SKM-1 (cell line): Measurements from ENCODE around the gene MIR17HG.

ENCODE experiments used
- DNase-seq: peaks from one replicate; lab custom pipeline; 2025; ENCODE audit not compliant: unreplicated experiment; lab: John Stamatoyannopoulos, UW

MIR17HG gene

DNA sequence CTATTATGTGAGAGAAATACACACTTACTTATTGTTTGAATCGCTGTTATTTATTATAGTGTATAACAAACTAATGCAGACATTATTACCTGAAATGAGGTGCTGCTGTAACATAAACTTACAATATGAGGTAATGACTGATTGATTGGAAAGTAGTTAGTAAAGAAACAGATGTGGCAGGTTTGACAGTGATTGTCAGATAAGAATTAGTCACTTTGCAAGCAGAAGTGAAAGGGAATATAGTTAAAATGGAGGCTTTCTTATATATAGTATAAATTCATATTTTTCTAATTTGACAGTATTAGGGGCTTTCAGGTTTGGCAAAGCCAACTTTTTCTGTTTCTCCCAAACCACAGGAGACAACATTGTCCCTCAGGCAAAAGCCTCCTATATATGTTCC, 20.6 kb downstream of the MIR17HG start:
- no peak for DNase-seq

- no peak for DNase-seq
Observed at GRCh38 chr13:91368676-91369440, 21.4 kb downstream of the MIR17HG start.

GRCh38 chr13:91369441-91369831, 21.9 kb downstream of the MIR17HG start:
- DNase-seq, result no peak

DNA sequence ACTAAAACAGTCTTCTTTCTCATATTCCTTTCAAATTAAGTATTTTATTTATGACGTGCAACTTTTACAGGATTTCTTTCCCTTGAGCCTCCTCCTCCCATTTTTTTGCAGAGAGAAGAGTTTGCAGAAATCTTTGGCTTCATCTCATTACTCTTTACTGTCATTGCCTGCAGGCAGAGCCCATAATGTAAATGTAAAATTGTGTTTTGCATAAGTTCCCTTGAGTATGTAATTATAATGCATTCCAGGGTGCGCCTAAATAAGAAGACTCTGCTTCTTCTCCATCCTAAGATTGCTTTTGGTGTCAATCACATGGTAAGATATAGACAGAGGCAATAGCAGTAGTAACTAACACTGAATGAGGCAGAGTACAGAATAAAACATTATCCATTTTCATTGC, 23.0 kb downstream of the MIR17HG start:
- DNase-seq, result no peak

- no peak for DNase-seq
Observed at GRCh38 chr13:91372911-91373310, 25.4 kb downstream of the MIR17HG start.

DNA sequence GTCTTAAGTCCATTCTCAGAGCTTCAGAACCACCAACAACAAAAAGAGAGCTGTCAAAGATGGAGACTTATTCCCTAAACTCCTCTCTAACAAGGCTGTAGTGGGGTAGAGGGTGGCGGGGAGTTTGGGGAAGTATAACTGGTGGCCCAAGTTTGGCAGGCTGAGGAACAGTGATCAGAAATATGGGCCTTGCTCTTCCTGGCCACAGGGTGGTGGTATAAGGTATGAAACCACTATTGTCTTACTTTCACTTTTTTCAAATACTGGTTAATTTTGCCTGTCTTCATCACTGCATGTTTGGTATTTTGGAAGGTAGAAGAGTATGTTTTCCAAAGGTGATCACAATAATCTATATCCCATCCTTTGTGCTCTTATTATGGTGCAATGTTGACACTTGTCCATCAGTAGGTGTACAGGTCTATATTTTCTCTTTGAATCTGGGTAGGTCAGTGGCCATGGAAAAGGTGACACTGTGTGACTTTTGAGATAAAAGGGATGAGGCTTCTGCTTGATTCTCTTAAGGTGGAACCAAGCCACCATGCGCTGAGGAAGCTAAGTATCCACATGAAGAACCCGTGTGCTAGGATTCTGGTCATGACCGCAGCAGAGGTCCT, 27.7 kb downstream of the MIR17HG start:
- peak; percentile 40 for DNase-seq

DNA sequence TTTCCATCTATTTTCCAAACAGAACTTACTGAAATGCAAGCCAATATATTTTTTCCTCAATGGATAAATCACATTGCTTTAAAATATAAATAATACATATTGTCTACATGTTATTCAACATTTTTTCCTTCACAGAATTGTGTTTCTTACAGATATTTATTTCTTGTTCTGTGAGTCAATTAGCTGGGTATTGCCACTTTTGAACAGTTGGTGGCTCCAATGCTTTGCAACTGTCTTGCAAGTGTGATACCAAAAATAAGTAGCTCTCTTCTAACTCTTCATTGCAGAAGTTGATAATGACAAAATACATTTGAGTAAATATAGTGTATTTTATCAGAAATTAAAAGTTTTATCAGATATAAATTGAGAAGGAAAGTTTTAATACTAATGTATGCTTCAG, 33.9 kb downstream of the MIR17HG start:
- DNase-seq, result no peak

DNA sequence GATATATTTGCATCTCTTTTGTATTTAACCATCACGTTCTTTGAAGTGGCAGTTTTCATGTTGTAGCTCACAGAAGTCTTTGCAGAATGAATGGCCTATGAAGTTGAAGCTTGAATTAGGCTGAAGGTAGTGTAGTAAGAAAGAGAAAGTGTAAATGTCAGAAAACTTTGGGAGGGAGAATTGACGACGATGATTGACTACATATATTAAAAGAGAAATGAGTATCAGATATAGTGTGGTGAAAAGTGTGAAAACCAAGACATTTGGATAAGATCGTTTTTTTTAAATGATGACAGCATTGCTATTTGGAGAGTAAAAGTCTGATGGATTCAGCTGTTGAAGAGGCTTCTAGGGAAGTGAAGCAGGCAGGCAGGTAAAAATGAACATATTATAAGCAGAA, 36.3 kb downstream of the MIR17HG start:
- no peak for DNase-seq

GRCh38 chr13:91384896-91385295, 37.4 kb downstream of the MIR17HG start:
- DNase-seq, result no peak

- DNase-seq, result no peak
Observed at GRCh38 chr13:91389186-91389585, 41.7 kb downstream of the MIR17HG start.

GRCh38 chr13:91397595-91397994, 50.1 kb downstream of the MIR17HG start:
- DNase-seq, result no peak

GRCh38 chr13:91398413-91399188, 51.1 kb downstream of the MIR17HG start, which contains the start of gene GPC5:
Gene GPC5 (plus strand): TSS chr13:91398621.
- DNase-seq, result peak; percentile 39

DNA sequence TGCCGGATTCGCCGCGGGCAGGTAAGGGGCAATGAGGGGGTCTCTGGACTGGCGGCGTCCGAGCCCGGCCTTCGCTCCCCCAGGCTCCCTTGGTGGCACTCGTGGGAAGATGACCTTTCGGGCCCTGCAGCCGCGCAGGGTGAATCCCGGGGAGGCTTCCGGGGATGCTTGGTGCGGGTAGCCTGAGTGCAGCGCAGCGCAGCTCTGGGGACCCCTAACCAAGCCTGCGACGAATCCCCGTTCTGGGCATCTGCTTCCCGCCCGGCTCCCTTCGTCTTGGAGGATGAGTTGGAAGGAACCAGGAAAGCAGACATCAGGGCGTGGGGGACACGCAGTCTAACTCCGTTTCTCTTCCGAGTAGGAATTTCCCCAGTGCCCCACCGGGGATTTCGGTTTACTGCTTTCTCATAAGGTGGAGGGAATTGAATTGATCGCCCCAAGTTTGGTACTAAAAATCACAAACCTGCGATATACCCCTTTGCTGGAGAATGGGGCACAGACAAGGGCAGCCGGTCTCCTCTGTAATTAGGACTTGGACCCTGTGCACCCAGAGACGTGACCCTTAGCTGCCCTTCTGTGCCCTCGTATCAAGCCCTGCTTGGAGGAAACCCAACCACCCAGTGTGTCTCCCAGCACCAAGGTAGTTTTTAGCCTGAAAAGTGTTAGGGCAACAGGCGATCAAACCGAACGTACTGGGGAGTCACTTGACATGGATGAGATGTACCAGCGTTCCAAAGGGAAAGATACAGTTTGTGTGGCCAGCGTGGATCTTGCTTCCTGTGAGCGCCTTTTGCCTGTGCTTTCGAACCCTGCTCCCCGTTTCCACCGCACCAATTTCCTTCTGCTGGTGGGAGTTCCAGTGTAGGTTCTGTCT, 51.9 kb downstream of the MIR17HG start:
- no peak for DNase-seq

GRCh38 chr13:91400063-91400399, 52.5 kb downstream of the MIR17HG start:
- DNase-seq, result no peak

DNA sequence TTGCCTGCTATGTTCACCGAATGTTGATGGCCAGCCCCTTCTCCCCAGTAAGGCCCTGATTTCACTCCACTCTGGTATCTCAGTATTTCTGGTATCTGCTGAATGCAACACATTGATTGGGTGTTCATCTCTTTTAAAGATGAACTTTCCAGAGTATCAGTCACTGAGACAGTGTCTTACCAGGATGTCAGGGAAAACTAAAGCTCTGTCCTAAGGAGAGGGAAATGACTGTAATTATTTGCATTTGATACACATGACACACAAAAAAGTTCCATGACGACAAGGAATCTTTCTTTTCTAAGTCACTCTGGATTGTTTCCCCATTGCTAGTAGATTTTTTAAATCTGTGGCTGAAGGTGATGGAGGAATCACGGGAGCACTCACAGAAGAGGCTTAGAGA, 53.2 kb downstream of the MIR17HG start:
- no peak for DNase-seq

DNA sequence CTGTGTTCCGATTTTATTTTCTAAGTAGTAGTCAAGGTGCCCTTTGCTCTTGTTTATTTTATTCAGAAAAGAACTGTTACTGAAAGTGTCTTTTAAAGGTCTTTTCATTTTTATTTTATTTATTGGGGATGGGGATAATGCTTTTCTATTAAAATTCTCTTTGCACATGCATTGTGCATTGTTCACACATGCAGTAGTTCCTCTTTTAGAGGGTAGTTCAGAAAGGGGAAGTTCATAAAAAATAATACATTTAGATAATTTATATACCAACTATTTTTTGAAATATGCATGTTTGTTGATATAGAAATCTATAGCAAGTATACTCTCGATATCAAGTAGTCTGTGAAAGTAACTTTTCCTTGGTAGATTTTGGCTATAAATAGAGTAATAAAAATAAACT, 54.4 kb downstream of the MIR17HG start:
- DNase-seq, result peak; percentile 16
